Transverse colon (tissue), 4 donors: ENCODE data around the gene PBX4.

Experiments
- EP300 ChIP-seq: sonication (generic); formaldehyde crosslinking; IDR thresholded peaks from one replicate; pipeline ENCODE4 v1.6.1; 2017; ENCODE audit warnings: antibody characterized with exemption, low read depth
- POLR2A ChIP-seq: fragments of 450-650 bp; IDR thresholded peaks from one replicate; pipeline ENCODE4 v1.6.1; 2016; ENCODE audit warnings: antibody characterized with exemption, mild to moderate bottlenecking, moderate library complexity
- POLR2AphosphoS5 ChIP-seq, 3 donors: sonication (generic); formaldehyde crosslinking; IDR thresholded peaks; one replicate each; pipeline ENCODE4 v1.6.1; 2016; ENCODE audit warnings: antibody characterized with exemption in 3 of 3
- TF ChIP-seq, protein P1 (sequence below), 5 experiments: fragments of 200-600 bp in 3 of 5; fragments of 450-650 bp in 2 of 5; sonication (generic) in 3 of 5; IDR thresholded peaks; 1 replicate in 2 of 5; 2 replicates in 3 of 5; pipeline ENCODE4 v1.5.1; 2016 to 2017; ENCODE audit warnings: antibody characterized with exemption in 5 of 5, inconsistent platforms in 3 of 5, mild to moderate bottlenecking in 2 of 5, moderate library complexity in 1 of 5

- TF ChIP-seq POLR2A (no peak), POLR2AphosphoS5 (IDR thresholded peaks at IDR 0.05) (no peak), EP300 (no peak)
- TF ChIP-seq, protein P1, sequence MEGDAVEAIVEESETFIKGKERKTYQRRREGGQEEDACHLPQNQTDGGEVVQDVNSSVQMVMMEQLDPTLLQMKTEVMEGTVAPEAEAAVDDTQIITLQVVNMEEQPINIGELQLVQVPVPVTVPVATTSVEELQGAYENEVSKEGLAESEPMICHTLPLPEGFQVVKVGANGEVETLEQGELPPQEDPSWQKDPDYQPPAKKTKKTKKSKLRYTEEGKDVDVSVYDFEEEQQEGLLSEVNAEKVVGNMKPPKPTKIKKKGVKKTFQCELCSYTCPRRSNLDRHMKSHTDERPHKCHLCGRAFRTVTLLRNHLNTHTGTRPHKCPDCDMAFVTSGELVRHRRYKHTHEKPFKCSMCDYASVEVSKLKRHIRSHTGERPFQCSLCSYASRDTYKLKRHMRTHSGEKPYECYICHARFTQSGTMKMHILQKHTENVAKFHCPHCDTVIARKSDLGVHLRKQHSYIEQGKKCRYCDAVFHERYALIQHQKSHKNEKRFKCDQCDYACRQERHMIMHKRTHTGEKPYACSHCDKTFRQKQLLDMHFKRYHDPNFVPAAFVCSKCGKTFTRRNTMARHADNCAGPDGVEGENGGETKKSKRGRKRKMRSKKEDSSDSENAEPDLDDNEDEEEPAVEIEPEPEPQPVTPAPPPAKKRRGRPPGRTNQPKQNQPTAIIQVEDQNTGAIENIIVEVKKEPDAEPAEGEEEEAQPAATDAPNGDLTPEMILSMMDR (IDR thresholded peaks at IDR 0.05) = no peak
These were observed 38.9 kb upstream of the PBX4 start for GRCh38 chr19:19657397-19657783.
